ENCODE measurements around the gene RELA.
"Not testable (repeated sequence)": the region's sequence is repeated elsewhere in the genome, so short reads cannot be mapped to it uniquely, and the experiment has no call there.

RELA gene

GRCh38 chr11:65648997-65649493 lies 13.7 kb downstream of the RELA start:
- no peak for DNase-seq (ENCODE audit: low spot score)

GRCh38 chr11:65646958-65647701 lies 15.6 kb downstream of the RELA start:
- peak; percentile 17 for DNase-seq (ENCODE audit: low spot score)

GRCh38 chr11:65646288-65646957 lies 16.3 kb downstream of the RELA start:
- DNase-seq (ENCODE audit: low spot score), result no peak

GRCh38 chr11:65645710-65646109 lies 17.0 kb downstream of the RELA start:
- peak; percentile 17 for DNase-seq (ENCODE audit: low spot score)

- DNase-seq (ENCODE audit: low spot score), result no peak
Measured at GRCh38 chr11:65644837-65645236, 17.9 kb downstream of the RELA start.

GRCh38 chr11:65643971-65644370 lies 18.7 kb downstream of the RELA start:
- DNase-seq (ENCODE audit: low spot score), result no peak

- no peak for DNase-seq (ENCODE audit: low spot score)
Measured at GRCh38 chr11:65642014-65642671, 20.6 kb downstream of the RELA start.

GRCh38 chr11:65641297-65642013 lies 21.3 kb downstream of the RELA start:
- DNase-seq (ENCODE audit: low spot score), result no peak

- no peak for DNase-seq (ENCODE audit: low spot score)
Measured at GRCh38 chr11:65640483-65641296, 22.0 kb downstream of the RELA start.

- DNase-seq (ENCODE audit: low spot score), result no peak
Measured at GRCh38 chr11:65639623-65640482, 22.9 kb downstream of the RELA start.

GRCh38 chr11:65639228-65639597 lies 23.5 kb downstream of the RELA start:
- not testable (repeated sequence) for DNase-seq (ENCODE audit: low spot score)

GRCh38 chr11:65637794-65638419 lies 24.8 kb downstream of the RELA start, which contains the start of gene SIPA1:
SIPA1 (plus strand) TSS chr11:65638101; CDS start chr11:65640922, 2,821 bp downstream.
- peak; percentile 93 for DNase-seq (ENCODE audit: low spot score)

- no peak for DNase-seq (ENCODE audit: low spot score)
Measured at GRCh38 chr11:65637032-65637557, 25.6 kb downstream of the RELA start.

GRCh38 chr11:65636108-65637031 lies 26.3 kb downstream of the RELA start:
- no peak for DNase-seq (ENCODE audit: low spot score)

- DNase-seq (ENCODE audit: low spot score), result no peak
Measured at GRCh38 chr11:65634905-65635731, 27.6 kb downstream of the RELA start.

- no peak for DNase-seq (ENCODE audit: low spot score)
Measured at GRCh38 chr11:65634440-65634839, 28.3 kb downstream of the RELA start.

- DNase-seq (ENCODE audit: low spot score), result no peak
Measured at GRCh38 chr11:65634109-65634436, 28.6 kb downstream of the RELA start.

Data from AG08395 (cell line).